ENCODE results near the gene ZAR1L.

DNA sequence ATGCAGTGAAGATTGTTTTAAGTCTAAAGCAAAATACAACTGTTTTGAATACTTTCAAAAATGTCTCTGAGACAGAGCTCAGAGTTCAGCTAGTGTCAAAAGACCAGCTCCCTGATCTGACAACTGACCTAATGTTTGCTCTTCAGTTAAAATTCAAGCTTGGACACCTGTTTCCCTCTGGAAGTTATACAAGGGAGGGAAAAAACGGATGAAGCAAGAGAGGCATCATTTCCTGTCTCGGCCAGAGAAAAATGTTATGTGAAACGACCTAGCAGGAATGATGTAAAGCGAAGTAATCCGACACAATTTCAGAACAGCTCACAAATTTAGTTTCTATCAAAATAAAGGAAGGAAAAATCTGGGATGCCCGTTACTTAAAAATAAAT, 59.4 kb downstream of the ZAR1L start:
- TF ChIP-seq POLR2A (IDR thresholded peaks at IDR 0.05; ENCODE audit: low read length) (no peak), GATA1 (IDR thresholded peaks at IDR 0.05; ENCODE audit: low read depth, low read length) (no peak)
